Kidney (tissue), 14 donors: Measurements from ENCODE around the gene SPAG5. TPM values are rescaled to one million over a fixed set of nuclear protein-coding genes. Genes with fewer than 3 reads are reported as not detected.

ENCODE experiments used
- DNase-seq, 5 donors: peaks; one replicate each; pipeline ENCODE4 v3.0.0-alpha.2; 2013 to 2020
- FAIRE-seq: peaks from 2 replicates; lab custom pipeline; 2012; peaks lifted over from hg19 to GRCh38; lab: Jason Lieb, UNC
- H3K27ac ChIP-seq, 2 donors: one replicate each; pipeline ENCODE4 v1.7.0; 2013; ENCODE audit warnings: low read depth in 2 of 2, low read length in 2 of 2, inconsistent platforms in 1 of 2
- H3K27me3 ChIP-seq: one replicate; pipeline ENCODE4 v1.7.1; 2013; ENCODE audit warnings: low read length, inconsistent platforms; ENCODE audit not compliant: control insufficient read depth, insufficient read depth
- H3K36me3 ChIP-seq, 3 donors: one replicate each; pipeline versions ENCODE4 v1.7.0 to v1.7.1; 2013; ENCODE audit warnings: low read length in 3 of 3, control low read depth in 1 of 3, inconsistent platforms in 1 of 3; ENCODE audit not compliant: insufficient read depth in 3 of 3, control insufficient read depth in 2 of 3
- H3K4me1 ChIP-seq, 3 donors: one replicate each; pipeline versions ENCODE4 v1.7.0 to v1.7.1; 2013; ENCODE audit warnings: low read length in 3 of 3, inconsistent platforms in 1 of 3, low read depth in 1 of 3; ENCODE audit not compliant: control insufficient read depth in 2 of 3, insufficient read depth in 2 of 3
- H3K4me3 ChIP-seq, 3 donors: one replicate each; pipeline versions ENCODE4 v1.7.0 to v1.8.1; 2013; ENCODE audit warnings: low read length in 3 of 3, control low read depth in 1 of 3, inconsistent platforms in 1 of 3
- H3K9ac ChIP-seq, 3 donors: one replicate each; pipeline versions ENCODE4 v1.7.0 to v1.7.1; 2013; ENCODE audit warnings: low read length in 3 of 3, control low read depth in 1 of 3, inconsistent platforms in 1 of 3
- H3K9me3 ChIP-seq, 3 donors: one replicate each; pipeline versions ENCODE4 v1.7.0 to v1.7.1; 2013; ENCODE audit warnings: low read length in 3 of 3, control low read depth in 1 of 3, inconsistent platforms in 1 of 3; ENCODE audit not compliant: control insufficient read depth in 2 of 3, insufficient read depth in 1 of 3
- intact Hi-C: fragments of 100-400 bp; cut with DNase I; formaldehyde crosslinking; loops from one replicate; pipeline ENCODE4 v1.11.1; 2022
- polyA plus RNA-seq: library from polyadenylated mRNA; stranded (reverse); fragments of 350-450 nt; fragmentation: Illumina TruSeq; extraction: RNeasy Lipid Tissue Mini Kit (QIAGEN cat#74804); gene quantifications from one replicate; pipeline ENCODE4 v1.2.3, GENCODE V29; 2014; ENCODE audit warnings: low read depth, low replicate concordance; ENCODE audit not compliant: insufficient read depth
- total RNA-seq: library from RNA; stranded (reverse); fragmentation: NEBNext Ultra II Directional; extraction: Animal tissue kit (Norgen Biotek cat#: 25700); gene quantifications from one replicate; pipeline ENCODE4 v1.2.1, GENCODE V29; 2021
- TF ChIP-seq, protein P1 (sequence below): IDR thresholded peaks from 3 replicates; pipeline ENCODE4 v1.5.1; 2012; ENCODE audit warnings: mild to moderate bottlenecking, moderate library complexity, borderline replicate concordance; ENCODE audit not compliant: insufficient read depth; ENCODE audit errors: extremely low read depth
- donor health status: control.
- donor health status: control.
- donor health status: control.
- donor health status: control.
- donor health status: control.
- donor health status: DM: yes; HTN: yes; CAD: no.
- donor health status: Normal renal cell carcinoma (clear cell type).

Gene SPAG5
- total and polyA plus RNA-seq, 2 donors from 2014 or later: 7.4 to 123 TPM

DNA sequence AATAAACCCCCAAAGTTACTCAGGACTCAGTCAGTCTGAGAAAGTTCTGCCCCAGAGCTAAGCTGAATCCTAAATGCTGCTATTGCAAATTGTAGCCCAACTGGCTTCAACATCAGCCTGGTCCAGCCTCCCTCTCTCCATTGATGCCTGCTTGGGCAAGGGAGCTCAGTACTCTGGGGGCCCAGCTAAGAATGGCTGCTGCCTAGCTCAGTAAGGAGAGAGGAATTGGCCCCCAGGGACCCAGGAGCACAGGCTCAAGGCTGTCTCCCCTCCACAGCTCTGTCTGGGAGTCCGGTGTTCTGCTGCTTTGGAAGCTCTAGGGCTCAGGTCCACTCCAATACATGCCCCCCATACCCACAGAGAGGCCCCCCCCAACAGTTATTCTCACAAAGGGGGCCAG is 48.0 kb downstream of the SPAG5 start:
- Histone ChIP-seq H3K4me3 (no peak overlapping the region), H3K9ac (no peak overlapping the region), H3K27me3 (no peaks in the 10 kb centered on the region), H3K27ac (no peak overlapping the region), H3K4me1 (peaks cover 2 to 12% (median 8%) of the 10 kb centered on the region in 3 donors), H3K36me3 (peaks cover 4 to 24% (median 19%) of the 10 kb centered on the region in 3 donors), H3K9me3 (no peaks in the 10 kb centered on the region)
- DNase-seq (peak in 1 of 5 donors; percentile 58), FAIRE-seq (no peak)
- TF ChIP-seq, protein P1, sequence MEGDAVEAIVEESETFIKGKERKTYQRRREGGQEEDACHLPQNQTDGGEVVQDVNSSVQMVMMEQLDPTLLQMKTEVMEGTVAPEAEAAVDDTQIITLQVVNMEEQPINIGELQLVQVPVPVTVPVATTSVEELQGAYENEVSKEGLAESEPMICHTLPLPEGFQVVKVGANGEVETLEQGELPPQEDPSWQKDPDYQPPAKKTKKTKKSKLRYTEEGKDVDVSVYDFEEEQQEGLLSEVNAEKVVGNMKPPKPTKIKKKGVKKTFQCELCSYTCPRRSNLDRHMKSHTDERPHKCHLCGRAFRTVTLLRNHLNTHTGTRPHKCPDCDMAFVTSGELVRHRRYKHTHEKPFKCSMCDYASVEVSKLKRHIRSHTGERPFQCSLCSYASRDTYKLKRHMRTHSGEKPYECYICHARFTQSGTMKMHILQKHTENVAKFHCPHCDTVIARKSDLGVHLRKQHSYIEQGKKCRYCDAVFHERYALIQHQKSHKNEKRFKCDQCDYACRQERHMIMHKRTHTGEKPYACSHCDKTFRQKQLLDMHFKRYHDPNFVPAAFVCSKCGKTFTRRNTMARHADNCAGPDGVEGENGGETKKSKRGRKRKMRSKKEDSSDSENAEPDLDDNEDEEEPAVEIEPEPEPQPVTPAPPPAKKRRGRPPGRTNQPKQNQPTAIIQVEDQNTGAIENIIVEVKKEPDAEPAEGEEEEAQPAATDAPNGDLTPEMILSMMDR: no peak
- intact Hi-C loops: no loop called here

DNA sequence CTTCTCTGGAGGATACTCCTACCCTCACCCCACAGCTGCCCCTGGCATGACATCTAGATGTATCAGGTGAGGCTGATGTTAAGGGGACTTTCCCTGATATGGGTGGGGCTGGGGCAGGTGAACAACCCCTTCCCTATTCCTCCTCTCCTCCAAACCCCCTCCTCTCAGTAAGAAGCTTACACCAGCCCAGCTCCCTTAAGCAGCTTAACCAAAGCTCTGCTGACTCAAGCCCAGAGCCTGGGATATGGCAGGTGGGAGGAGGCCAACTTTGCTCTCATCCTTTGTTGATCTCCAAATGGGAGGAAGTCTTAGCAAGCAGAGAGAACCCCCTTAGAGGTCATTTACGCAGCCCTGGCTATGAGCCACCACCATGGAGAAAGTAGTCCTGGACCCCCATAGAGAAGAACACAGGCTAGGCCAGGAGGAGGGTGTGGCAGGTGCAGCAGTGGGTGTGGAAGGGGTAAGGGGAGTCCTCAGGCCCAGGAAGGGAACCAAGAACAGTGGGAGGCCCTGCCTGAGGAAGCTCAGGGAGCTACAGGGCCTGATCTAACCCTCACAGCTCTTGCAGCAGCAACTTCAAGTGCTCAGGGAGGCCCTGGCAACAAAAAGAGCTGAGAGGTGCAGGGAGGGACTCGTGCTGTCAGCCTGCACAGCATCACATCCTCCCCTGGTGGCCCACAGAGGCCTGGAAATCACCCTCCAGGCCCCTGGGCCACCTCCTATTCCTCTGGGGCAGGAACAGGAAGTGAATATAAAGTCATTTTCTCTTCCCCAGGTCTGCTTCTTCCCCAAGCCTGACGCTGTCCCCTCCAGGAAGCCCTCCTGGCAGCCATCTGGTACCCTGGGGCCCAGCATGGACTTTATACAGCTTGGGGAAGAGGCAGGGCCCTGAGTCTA is 49.3 kb downstream of the SPAG5 start:
- DNase-seq: peak in 1 of 5 donors; percentile 56
- Histone ChIP-seq H3K36me3 (peaks cover 4 to 13% (median 10%) of the 10 kb centered on the region in 3 donors), H3K27me3 (no peaks in the 10 kb centered on the region), H3K4me1 (peaks cover 2 to 12% (median 8%) of the 10 kb centered on the region in 3 donors), H3K9ac (no peak overlapping the region), H3K4me3 (no peak overlapping the region), H3K27ac (no peak overlapping the region), H3K9me3 (no peaks in the 10 kb centered on the region)
- TF ChIP-seq, protein P1: no peak
- no peak for FAIRE-seq
- intact Hi-C loops: no loop called here

DNA sequence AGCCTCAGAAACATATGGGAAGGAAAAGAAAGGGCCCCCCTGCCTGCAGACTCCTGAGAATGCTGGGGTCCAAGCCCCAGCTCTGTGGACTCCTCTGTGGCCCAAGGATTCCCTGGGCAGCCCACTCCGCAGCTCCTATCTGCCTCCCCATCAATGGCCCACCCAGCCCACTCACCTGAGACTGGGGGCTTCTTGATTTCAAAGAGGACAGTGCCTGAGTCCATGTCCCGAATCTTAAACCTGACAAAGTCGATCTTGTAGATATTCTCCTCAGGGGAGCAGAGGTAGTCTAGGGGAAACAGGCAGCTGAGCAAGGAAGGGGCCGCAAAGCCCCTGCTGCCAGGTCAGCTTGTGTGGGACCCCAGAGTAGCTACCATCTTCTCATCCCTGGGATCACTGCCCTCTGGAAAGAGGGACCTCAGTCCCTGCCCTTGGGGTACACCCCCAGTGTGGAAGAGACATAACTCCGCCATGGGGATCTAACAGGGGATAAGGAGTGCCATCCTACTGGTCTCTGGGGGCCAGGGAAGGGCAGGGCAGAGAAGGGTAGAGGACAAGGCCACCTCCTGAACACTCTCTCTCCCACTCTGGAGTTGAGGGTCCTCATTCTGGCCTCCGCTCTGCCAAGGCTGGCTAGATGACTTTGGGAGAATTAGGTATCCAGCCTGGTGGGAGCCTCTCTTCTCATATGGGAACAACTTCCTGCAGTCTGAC is 50.3 kb downstream of the SPAG5 start:
- Histone ChIP-seq H3K9me3 (no peaks in the 10 kb centered on the region), H3K27me3 (no peaks in the 10 kb centered on the region), H3K4me1 (peaks cover 2 to 12% (median 8%) of the 10 kb centered on the region in 3 donors), H3K9ac (no peak overlapping the region), H3K27ac (no peak overlapping the region), H3K36me3 (peaks cover 0 to 6% (median under 1%) of the 10 kb centered on the region in 3 donors), H3K4me3 (no peak overlapping the region)
- intact Hi-C loops: no loop called here
- DNase-seq (no peak), FAIRE-seq (no peak)
- TF ChIP-seq, protein P1: no peak
